Mucosa of descending colon (tissue), 3 donors: ENCODE measurements around the gene SYNPO2L. TPM values are rescaled to one million over a fixed set of nuclear protein-coding genes. Genes with fewer than 3 reads are reported as not detected.
A peak's percentile ranks its signal among the peaks of the same experiment; 100 is the strongest.

ENCODE experiments used
- ATAC-seq: fragments of 200-7000 bp; cut with Tn5 transposase; one replicate; pipeline ENCODE4 v1.9.1; 2020; ENCODE audit warnings: mild to moderate bottlenecking, moderate library complexity
- DNase-seq, 3 donors: peaks; one replicate each; pipeline ENCODE4 v3.0.0-alpha.2; 2020
- H3K36me3 ChIP-seq: fragments of 200-600 bp; one replicate; pipeline ENCODE4 v1.8.0; 2021; ENCODE audit warnings: low read depth, mild to moderate bottlenecking
- H3K4me1 ChIP-seq: fragments of 200-600 bp; one replicate; pipeline ENCODE4 v1.8.0; 2021; ENCODE audit warnings: low read depth, mild to moderate bottlenecking
- H3K4me3 ChIP-seq: fragments of 200-600 bp; one replicate; pipeline ENCODE4 v1.8.0; 2021; ENCODE audit warnings: mild to moderate bottlenecking
- H3K9me3 ChIP-seq: fragments of 200-600 bp; one replicate; pipeline ENCODE4 v1.8.0; 2021; ENCODE audit warnings: mild to moderate bottlenecking
- CTCF ChIP-seq: fragments of 200-600 bp; IDR thresholded peaks from one replicate; pipeline ENCODE4 v1.8.0; 2022; ENCODE audit warnings: antibody characterized with exemption, mild to moderate bottlenecking
- intact Hi-C, 2 donors: fragments of 100-400 bp; cut with DNase I in 1 of 2; cut with micrococcal nuclease in 1 of 2; formaldehyde crosslinking; loops; one replicate each; pipeline versions ENCODE4 v1.11.0 to v1.11.1; 2022; cut with DNase I, micrococcal nuclease
- total RNA-seq, 3 donors: library from RNA; stranded (reverse); fragmentation: NEBNext Ultra II Directional in 2 of 3; extraction: Animal tissue kit (Norgen Biotek cat#: 25700) in 2 of 3; gene quantifications; one replicate each; pipeline versions ENCODE4 v1.2.1 to v1.2.4, GENCODE V29; 2021 to 2023
- donor health status: DM: no; HTN: no; CAD: no; lungs with moderate emphysema.
- donor health status: DM: no; HTN: no; CAD: no.
- donor health status: DM: no; HTN: yes; CAD: no.

Gene SYNPO2L
- total RNA-seq, 3 donors from 2014 or later, result 0.05 TPM; not detected in 2

- intact Hi-C loops, result no loop called here
- H3K9me3 ChIP-seq, result no peaks in the 10 kb centered on the region
- H3K36me3 ChIP-seq, result no peaks in the 10 kb centered on the region
- ATAC-seq, result no peak
- no peak for TF ChIP-seq CTCF
- H3K4me3 ChIP-seq, result no peak overlapping the region
- H3K4me1 ChIP-seq, result peaks cover 5% of the 10 kb centered on the region
- no peak for DNase-seq
Measured at GRCh38 chr10:73629165-73629564, 26.7 kb downstream of the SYNPO2L start.

GRCh38 chr10:73628405-73628804 is 27.4 kb downstream of the SYNPO2L start:
- ATAC-seq (peak; percentile 63), DNase-seq (peak; percentile 64 to 71 (median 71))
- Histone ChIP-seq H3K36me3 (no peaks in the 10 kb centered on the region), H3K4me3 (no peak overlapping the region), H3K9me3 (no peaks in the 10 kb centered on the region), H3K4me1 (peaks cover 5% of the 10 kb centered on the region)
- no peak for TF ChIP-seq CTCF
- intact Hi-C loops, result no loop called here

DNA sequence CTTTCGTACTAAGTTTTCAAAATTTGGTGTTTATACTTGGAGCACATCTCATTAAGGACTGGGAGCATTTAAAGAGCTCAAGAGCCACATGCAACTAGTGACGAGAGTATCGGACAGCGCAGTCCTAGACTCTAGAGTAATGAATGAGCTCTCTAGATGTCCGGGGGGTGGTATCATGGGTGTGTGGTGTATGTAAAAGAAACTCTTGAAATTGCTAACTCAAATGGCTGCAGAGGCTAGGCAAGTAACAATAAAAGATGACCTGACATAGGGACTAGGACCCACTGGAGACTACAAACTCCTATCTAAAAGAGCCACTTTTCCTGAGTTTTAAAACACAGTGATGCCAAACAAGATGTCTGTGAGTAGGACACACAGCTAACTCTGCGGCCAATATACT is 28.5 kb downstream of the SYNPO2L start:
- TF ChIP-seq CTCF, result no peak
- ATAC-seq, result no peak
- intact Hi-C loops, result no loop called here

DNA sequence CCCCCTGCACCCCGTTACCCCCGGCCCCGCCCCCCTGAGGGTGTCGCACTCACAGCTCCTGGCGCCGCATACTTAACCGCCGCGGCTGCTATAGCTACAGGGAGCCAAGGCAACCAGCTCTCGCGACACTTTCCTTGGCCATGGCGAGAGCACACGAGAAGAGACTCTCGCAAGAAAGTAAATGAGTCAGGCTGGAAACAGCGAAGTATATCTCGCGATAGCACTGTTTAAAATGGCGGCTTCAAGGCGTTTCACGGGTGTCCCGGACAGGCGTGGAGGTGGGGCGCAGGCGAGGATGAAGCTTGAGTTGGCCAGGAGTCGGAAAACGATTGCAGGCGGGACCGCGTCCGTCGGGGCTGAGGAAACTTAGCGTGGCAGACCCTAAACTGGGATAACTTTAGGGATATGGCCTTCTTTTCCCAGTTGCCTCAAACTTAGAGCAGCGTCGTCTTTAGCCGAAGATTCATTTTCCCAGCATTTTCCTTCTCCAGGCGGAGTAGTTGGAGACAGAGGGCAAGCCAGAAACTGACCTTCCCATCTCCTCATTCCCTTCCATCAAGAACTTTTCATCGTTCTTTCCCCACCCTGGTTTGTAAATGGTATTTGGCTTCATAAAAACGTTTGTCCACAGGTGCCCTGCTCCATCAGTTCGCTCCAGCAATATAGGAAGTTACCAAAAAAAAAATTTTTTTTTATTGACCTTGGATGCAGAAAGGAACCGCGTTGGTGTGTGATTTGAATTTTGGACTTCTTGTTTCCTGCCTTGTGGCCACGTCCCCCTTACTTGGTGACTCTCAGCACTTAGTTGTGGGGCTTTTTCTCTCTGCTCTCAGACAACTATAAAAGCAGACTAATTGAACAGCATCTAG is 29.7 kb downstream of the SYNPO2L start:
- Histone ChIP-seq H3K9me3 (no peaks in the 10 kb centered on the region), H3K4me3 (peak overlapping the region; percentile 80), H3K4me1 (peaks cover 11% of the 10 kb centered on the region), H3K36me3 (no peaks in the 10 kb centered on the region)
- intact Hi-C loops, result no loop called here
- peak; percentile 94 for ATAC-seq
- DNase-seq, result peak; percentile 94 to 99 (median 96)
- no peak for TF ChIP-seq CTCF

More for the DNA sequence above, 28.5 kb downstream of the SYNPO2L start:
- Histone ChIP-seq H3K9me3 (no peaks in the 10 kb centered on the region), H3K4me3 (no peak overlapping the region), H3K36me3 (no peaks in the 10 kb centered on the region), H3K4me1 (peaks cover 5% of the 10 kb centered on the region)
- DNase-seq, result no peak

GRCh38 chr10:73625004-73625883 is 30.6 kb downstream of the SYNPO2L start:
- Histone ChIP-seq H3K4me1 (peaks cover 14% of the 10 kb centered on the region), H3K36me3 (no peaks in the 10 kb centered on the region), H3K4me3 (peak overlapping the region; percentile 80), H3K9me3 (no peaks in the 10 kb centered on the region)
- TF ChIP-seq CTCF, result no peak
- intact Hi-C loops, result no loop called here
- ATAC-seq, result peak; percentile 58
- DNase-seq, result peak in 2 of 3 donors; percentile 58 to 62
